Esophagus squamous epithelium (tissue), 4 donors: Measurements from ENCODE around the gene CXCR6.

Experiments
- POLR2A ChIP-seq, 4 donors: fragments of 450-650 bp; IDR thresholded peaks; one replicate each; pipeline ENCODE4 v1.6.1; 2017; ENCODE audit warnings: antibody characterized with exemption in 4 of 4, mild to moderate bottlenecking in 4 of 4, moderate library complexity in 3 of 4
- TF ChIP-seq, protein P1 (sequence below), 6 experiments: fragments of 450-650 bp in 4 of 6; fragments of 200-600 bp in 2 of 6; sonication (generic) in 2 of 6; IDR thresholded peaks; one replicate each; pipeline ENCODE4 v1.5.1; 2016 to 2019; ENCODE audit warnings: antibody characterized with exemption in 6 of 6, mild to moderate bottlenecking in 4 of 6, moderate library complexity in 4 of 6

DNA sequence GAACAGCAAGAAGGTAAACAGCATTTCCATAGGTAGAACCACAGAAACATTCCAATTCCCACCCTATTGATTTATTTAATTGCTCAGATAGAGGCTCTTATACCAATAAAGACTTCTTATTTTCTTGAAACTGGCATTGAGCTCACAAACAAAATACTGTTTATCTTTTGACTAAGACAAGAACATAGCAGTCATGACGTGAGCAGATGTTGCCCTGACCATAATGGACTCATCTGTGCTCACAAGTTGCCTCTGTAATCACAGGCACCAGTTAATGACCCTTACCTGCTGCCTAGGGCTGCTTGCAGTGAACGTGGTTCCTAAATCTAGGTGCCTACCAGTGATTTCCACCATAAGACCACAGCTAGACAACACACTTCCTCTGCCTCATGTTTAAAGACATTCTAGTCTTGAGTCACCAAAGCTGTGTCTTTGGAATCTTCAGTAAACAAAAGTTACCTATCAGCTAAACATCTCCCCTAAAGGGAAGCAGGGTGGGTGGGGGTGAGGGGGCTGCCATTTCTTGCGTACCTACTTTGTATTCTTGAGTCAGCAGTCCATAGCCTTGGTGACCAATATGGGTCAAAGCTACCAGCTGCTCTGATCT lies 50.3 kb downstream of the CXCR6 start:
- TF ChIP-seq, protein P1, sequence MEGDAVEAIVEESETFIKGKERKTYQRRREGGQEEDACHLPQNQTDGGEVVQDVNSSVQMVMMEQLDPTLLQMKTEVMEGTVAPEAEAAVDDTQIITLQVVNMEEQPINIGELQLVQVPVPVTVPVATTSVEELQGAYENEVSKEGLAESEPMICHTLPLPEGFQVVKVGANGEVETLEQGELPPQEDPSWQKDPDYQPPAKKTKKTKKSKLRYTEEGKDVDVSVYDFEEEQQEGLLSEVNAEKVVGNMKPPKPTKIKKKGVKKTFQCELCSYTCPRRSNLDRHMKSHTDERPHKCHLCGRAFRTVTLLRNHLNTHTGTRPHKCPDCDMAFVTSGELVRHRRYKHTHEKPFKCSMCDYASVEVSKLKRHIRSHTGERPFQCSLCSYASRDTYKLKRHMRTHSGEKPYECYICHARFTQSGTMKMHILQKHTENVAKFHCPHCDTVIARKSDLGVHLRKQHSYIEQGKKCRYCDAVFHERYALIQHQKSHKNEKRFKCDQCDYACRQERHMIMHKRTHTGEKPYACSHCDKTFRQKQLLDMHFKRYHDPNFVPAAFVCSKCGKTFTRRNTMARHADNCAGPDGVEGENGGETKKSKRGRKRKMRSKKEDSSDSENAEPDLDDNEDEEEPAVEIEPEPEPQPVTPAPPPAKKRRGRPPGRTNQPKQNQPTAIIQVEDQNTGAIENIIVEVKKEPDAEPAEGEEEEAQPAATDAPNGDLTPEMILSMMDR (IDR thresholded peaks at IDR 0.05) = no peak
- no peak for TF ChIP-seq POLR2A (IDR thresholded peaks at IDR 0.05)
